CD4-positive, alpha-beta T cell treated with Interleukin-1 beta for 1 hour (primary cell): ENCODE data around the gene TEKT3.

ENCODE experiments used
- DNase-seq, 2 donors: peaks; one replicate each; pipeline ENCODE4 v3.0.0-alpha.2; 2020 to 2022

Gene TEKT3

DNA sequence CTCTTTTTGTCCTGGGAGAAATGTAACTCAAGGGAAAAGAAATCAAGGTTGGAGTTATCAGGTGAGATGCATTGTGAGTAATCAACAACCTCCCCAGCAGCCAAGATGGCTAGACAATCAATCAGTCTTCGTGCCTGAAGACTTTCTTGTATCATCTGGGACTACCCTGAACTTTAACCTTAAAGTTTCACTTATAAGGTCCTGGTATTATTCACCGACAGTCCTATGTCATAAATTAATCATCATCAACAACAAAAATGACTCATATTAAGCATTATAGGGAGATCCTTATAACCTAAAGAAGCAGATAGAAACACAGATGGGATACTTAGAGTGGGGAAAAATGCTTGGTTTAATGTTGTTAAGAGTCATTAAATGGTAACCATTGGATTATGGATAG lies 7.7 kb upstream of the TEKT3 start:
- no peak for DNase-seq

DNA sequence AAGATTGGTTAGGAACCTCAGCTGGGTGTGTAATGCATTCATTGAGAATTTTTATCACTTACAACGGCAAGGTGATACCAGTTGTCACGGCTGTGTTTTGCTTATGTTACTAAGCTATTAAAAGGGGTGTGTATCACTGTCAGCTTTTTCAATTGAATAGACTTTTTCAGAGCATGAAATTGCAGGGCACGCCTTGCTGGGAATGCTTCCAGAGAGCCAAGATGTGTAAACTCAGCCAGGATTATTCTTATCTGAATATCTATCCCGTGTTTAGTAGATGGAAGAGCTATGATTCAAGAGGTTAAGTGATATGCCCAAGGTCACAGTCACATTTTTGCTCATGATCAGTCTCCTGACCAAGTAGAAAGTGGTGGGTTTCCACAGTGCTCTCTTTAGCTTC lies 6.6 kb upstream of the TEKT3 start:
- no peak for DNase-seq

- DNase-seq = no peak
Measured at GRCh38 chr17:15346066-15346595, 4.7 kb upstream of the TEKT3 start.

- DNase-seq = no peak
Measured at GRCh38 chr17:15343749-15344148, 2.4 kb upstream of the TEKT3 start.

GRCh38 chr17:15342460-15342859 lies 1.1 kb upstream of the TEKT3 start:
- no peak for DNase-seq

DNA sequence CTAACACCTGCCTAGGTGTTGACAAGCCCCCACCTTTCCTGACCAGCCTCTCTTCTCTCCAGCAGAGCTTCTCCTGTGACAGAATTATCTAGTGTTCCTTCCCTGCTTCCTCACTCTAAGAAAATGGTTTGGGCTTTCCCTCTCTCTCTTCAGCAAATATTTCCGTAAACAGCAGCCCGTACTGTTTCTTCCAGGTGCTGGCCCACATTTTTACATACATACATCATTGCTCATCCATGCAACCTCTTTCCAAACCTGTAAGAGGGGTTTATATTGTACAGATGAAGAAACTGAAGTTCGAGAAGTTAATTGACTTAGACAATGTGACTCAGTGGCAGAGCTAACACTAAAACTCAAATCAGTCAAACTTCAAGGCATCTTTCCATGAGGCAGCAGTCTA lies 569 bp upstream of the TEKT3 start:
- DNase-seq = no peak

- DNase-seq = no peak
Measured at GRCh38 chr17:15340966-15341365, 431 bp downstream of the TEKT3 start.

DNA sequence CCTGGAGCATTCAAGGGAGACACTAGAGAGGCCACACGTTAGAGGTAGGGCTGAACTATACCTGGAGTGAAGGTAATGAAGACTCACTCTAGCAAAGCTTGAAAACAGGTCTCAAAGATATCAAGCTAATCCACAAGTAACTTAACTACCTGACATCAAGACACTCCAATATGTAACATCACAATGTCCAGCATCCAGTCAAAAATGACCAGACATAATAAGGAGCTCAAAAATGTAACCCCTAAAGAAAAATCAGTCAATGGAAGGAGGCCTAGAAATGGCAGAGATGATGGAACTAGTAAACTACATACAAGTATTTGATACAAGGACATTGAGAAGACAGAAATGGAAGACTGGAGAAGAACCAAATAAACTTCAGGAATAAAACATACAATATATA lies 6.0 kb downstream of the TEKT3 start:
- no peak for DNase-seq

- no peak for DNase-seq
Measured at GRCh38 chr17:15334266-15334665, 7.1 kb downstream of the TEKT3 start.

- DNase-seq = no peak
Measured at GRCh38 chr17:15332338-15332737, 9.1 kb downstream of the TEKT3 start.

- no peak for DNase-seq
Measured at GRCh38 chr17:15323131-15323530, 18.3 kb downstream of the TEKT3 start.

- no peak for DNase-seq
Measured at GRCh38 chr17:15321556-15322251, 19.7 kb downstream of the TEKT3 start.

GRCh38 chr17:15319452-15320010 lies 21.9 kb downstream of the TEKT3 start:
- no peak for DNase-seq

DNA sequence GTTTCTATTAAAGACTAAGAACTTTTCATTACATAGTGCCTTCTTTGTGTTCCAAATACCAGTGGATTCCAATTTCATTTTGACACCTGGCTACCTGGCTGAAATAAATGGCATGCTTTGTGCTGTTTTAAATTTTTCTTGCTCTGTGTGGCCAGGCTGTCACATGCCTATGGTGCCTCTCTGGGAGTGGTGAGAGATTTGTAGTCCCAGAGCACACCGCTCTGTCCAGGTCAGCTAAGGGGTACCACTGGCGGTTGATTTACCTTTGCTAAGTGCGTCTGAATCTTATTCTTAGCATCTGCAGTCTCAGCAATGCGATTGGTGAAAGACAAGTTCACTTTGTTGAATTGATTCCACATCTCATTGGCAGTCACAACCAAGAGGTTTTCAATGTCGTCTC lies 29.4 kb downstream of the TEKT3 start:
- no peak for DNase-seq

- no peak for DNase-seq
Measured at GRCh38 chr17:15309793-15310192, 31.6 kb downstream of the TEKT3 start.

DNA sequence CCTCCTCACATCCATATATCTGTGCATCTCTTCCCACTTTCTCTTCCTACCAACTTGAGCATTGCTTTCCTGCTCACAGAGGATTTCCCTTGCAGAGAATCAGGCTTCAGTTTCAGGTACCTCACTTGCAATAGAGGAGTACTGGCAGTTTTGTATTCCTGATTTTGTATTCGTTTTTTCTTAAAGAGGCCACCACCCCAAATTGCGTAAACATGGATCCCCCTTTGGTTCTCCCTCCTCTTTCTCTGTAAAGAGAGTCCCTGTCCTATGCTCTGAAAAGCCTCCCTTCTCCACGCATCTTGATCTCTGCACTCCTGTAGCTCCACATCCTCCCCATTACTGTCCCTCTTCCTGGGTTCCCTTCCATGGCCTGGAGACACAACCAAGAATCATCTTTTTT lies 32.2 kb downstream of the TEKT3 start:
- no peak for DNase-seq

DNA sequence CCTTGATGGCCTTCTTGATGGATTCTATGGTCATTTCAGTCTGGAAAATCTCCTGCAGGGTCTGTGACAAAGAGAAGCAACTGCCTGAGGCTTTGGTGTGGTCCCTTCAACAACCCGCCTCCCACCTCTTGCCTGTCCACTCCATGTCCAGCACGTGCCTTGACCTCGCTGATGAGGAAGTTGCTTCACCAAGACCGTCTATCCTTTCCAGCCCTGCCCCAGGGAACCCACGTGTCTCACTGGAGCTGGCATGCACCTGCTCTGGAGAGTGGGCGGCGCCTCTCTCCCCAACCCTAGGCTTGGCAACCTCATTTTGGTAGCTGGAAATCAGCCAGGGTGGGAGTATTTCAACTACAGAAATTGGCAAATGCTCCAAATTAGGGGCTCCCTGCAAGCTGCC lies 32.6 kb downstream of the TEKT3 start:
- DNase-seq = no peak

DNA sequence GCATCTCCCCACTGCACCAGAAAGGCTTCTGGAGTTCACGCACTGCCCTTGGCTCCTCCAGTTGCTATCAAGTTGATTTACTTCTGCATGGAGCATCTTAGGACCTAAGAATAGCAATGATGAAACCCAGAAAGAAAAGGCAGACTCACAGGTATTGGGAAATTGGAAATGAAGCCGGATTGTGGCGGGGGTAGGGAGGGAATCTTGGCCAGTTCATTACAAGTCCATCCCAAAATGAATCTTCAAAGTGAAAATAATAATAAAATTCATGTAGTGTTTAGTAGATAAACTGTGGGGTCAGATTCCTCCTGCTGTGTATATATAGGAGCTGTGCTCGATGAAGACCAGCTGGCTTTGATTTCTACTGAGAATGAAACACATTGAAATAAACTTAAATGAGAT lies 33.7 kb downstream of the TEKT3 start:
- no peak for DNase-seq

GRCh38 chr17:15303851-15304250 lies 37.5 kb downstream of the TEKT3 start:
- no peak for DNase-seq

DNA sequence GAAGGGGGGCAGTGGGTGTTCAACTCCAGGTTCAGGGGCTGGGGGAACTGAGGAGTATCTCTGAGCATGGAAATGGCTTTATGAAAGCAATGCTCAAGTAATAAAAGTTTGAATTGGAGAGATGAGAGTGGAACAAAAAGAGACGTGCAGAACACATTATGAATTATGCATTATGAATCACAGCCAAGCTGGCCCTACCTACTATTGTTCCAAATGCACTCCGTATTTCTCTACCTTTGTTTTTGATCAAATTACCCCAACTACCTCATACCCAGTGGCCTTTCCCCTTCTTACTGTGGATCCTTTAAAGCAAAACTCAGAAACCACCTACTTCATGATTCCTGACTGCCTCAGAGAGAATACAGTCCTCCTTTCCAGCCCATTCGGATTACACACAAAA lies 38.1 kb downstream of the TEKT3 start:
- DNase-seq = no peak

- DNase-seq = no peak
Measured at GRCh38 chr17:15301845-15302244, 39.6 kb downstream of the TEKT3 start.

GRCh38 chr17:15298176-15298575 lies 43.2 kb downstream of the TEKT3 start:
- no peak for DNase-seq

DNA sequence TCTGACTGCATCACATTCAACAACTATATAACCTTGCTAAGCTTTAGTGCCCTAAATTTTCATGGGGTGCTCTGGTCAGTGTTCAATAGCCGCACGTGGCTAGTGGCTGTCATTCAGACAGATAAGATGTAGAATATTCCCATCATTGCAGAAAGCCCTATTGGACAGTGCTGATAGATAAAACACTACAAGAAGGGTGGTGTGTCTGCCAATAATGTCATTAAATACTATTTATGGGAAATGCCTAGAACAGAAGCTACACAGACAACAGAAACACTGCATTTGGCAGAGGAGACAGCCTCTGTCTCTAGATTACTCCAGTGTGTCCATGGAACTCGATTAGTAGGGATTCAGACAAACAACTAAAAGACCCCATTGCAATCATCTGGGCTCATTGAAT lies 47.8 kb downstream of the TEKT3 start:
- DNase-seq = no peak

DNA sequence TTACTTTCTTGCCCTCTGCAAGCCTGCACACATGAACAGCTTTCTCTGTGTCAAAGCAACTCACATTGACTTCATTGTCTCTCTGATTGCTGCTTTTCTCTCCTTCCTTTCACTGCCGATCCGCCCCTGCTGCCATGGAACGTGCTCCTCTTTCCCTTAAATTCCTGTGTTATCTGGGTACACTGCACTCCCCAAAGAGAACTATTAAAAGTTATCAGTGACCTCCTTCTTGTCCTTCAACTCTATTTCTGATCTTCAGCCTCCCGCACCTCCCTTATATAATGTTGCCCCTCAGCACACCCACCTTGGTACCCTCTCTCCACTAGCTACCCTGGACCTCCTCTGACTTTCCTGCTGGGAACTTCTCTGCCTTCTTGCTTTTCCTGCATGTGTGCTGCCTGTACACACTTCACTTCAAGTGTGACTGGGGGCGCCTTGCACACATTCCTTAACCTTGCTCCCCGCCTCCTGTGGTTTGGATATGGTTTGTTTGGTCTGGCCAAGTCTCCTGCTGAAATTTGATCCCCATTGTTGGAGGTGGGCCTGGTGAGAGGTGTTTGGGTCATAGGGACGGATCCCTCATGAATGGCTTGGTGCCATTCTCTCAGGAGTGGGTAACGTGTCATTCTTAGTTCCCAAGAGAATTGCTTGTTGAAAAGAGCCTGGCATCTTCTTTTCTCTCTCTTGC lies 49.6 kb downstream of the TEKT3 start:
- DNase-seq = no peak
